Cardiac fibroblast (primary cell): ENCODE results near the gene IMPA2.
A peak's percentile ranks its signal among the peaks of the same experiment; 100 is the strongest.

ENCODE experiments used
- DNase-seq, 2 donors: peaks; one replicate each; pipeline versions ENCODE4 v3.0.0 to v3.0.0-alpha.2; 2010; ENCODE audit warnings: low read depth in 2 of 2
- H3K4me3 ChIP-seq, 2 donors: replicated peaks in 1 of 2; 1 replicate in 1 of 2; 2 replicates in 1 of 2; pipeline ENCODE4 v1.5.1; 2011; ENCODE audit warnings: low read depth in 2 of 2, low read length in 2 of 2, mild to moderate bottlenecking in 2 of 2, moderate library complexity in 1 of 2
- CTCF ChIP-seq: IDR thresholded peaks from one replicate; pipeline ENCODE4 v1.5.1; 2011; ENCODE audit warnings: low read depth, mild to moderate bottlenecking, low read length, inconsistent platforms

Gene IMPA2

GRCh38 chr18:12046751-12047335 lies 65.5 kb downstream of the IMPA2 start:
- TF ChIP-seq CTCF: peak; percentile 21
- no peak overlapping the region for H3K4me3 ChIP-seq

GRCh38 chr18:12048010-12048826 lies 66.9 kb downstream of the IMPA2 start:
- no peak overlapping the region for H3K4me3 ChIP-seq
- no peak for TF ChIP-seq CTCF
- DNase-seq: no peak

More at GRCh38 chr18:12046751-12047335, 65.5 kb downstream of the IMPA2 start:
- DNase-seq: no peak

GRCh38 chr18:12048827-12049175 lies 67.5 kb downstream of the IMPA2 start:
- TF ChIP-seq CTCF: no peak
- DNase-seq: peak in 1 of 2 donors; percentile 74
- H3K4me3 ChIP-seq: no peak overlapping the region

GRCh38 chr18:12049978-12050811 lies 68.9 kb downstream of the IMPA2 start:
- no peak overlapping the region for H3K4me3 ChIP-seq
- TF ChIP-seq CTCF: no peak
- no peak for DNase-seq

- no peak for TF ChIP-seq CTCF
- no peak for DNase-seq
Measured at GRCh38 chr18:12052866-12053265, 71.6 kb downstream of the IMPA2 start.

GRCh38 chr18:12053289-12053688 lies 72.0 kb downstream of the IMPA2 start:
- no peak overlapping the region for H3K4me3 ChIP-seq
- no peak for TF ChIP-seq CTCF
- no peak for DNase-seq

More at GRCh38 chr18:12052866-12053265, 71.6 kb downstream of the IMPA2 start:
- no peak overlapping the region for H3K4me3 ChIP-seq
